OCI-LY7 (cell line): ENCODE data around the gene C6orf15.

Experiments used
- EZH2phosphoT487 ChIP-seq: fragments of 200-600 bp; sonication (generic); IDR thresholded peaks from 2 replicates; pipeline ENCODE4 v1.6.1; 2018; ENCODE audit warnings: low read depth, borderline replicate concordance, mild to moderate bottlenecking, mixed run types, antibody characterized with exemption, low read length, moderate library complexity, mixed read lengths
- TF ChIP-seq, protein P1 (sequence below): fragments of 200-600 bp; sonication (generic); conservative IDR thresholded peaks from 2 replicates; pipeline ENCODE4 v1.5.1; 2014; ENCODE audit warnings: mild to moderate bottlenecking, antibody characterized with exemption, low read length, moderate library complexity, mixed read lengths

GRCh38 chr6:31125162-31125561 is 12.8 kb upstream of the C6orf15 start:
- TF ChIP-seq, protein P1, sequence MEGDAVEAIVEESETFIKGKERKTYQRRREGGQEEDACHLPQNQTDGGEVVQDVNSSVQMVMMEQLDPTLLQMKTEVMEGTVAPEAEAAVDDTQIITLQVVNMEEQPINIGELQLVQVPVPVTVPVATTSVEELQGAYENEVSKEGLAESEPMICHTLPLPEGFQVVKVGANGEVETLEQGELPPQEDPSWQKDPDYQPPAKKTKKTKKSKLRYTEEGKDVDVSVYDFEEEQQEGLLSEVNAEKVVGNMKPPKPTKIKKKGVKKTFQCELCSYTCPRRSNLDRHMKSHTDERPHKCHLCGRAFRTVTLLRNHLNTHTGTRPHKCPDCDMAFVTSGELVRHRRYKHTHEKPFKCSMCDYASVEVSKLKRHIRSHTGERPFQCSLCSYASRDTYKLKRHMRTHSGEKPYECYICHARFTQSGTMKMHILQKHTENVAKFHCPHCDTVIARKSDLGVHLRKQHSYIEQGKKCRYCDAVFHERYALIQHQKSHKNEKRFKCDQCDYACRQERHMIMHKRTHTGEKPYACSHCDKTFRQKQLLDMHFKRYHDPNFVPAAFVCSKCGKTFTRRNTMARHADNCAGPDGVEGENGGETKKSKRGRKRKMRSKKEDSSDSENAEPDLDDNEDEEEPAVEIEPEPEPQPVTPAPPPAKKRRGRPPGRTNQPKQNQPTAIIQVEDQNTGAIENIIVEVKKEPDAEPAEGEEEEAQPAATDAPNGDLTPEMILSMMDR = no peak
- no peak for TF ChIP-seq EZH2phosphoT487
